Limb (tissue), 2 donors: ENCODE measurements around the gene SPAG17.

Experiments
- DNase-seq, 2 donors: peaks; one replicate each; pipeline ENCODE4 v3.0.0-alpha.2; 2016; ENCODE audit errors: extremely low spot score in 2 of 2

Gene SPAG17

DNA sequence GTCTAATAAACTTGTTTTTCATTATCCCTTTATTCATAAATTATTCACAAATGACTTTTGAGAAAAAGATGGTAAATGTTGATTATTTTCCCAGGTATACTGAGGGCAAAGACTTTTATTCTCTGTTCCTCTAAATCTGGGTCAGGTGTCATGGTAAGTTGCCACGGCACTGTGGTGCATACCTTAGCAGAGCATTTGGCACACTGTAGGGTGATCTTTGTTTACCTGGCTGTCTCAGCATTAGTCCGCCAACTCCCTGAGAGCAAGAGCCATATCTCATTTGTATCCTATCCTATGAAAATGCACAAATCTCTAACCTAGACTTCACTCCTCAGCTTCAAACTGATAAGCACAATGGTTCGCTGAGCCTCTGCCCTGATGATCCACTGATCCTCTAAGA lies 280.5 kb downstream of the SPAG17 start:
- no peak for DNase-seq
